A673 (cell line): ENCODE results near the gene AGBL4. TPM values are rescaled to one million over a fixed set of nuclear protein-coding genes. Genes with fewer than 3 reads are reported as not detected.

Experiments
- BruUV-seq: library from RNA; stranded (reverse); fragments of 400-500 nt; replicated peaks from 2 replicates; lab custom pipeline; 2021; lab: Mats Ljungman, UMichigan
- CTCF ChIA-PET: fragments of 300-600 bp; sonication (Branson Sonifier 250); formaldehyde crosslinking; loops from one replicate; lab custom pipeline; 2022; ENCODE audit warnings: antibody characterized with exemption; lab: Charles Lee
- POLR2A ChIA-PET: fragments of 300-600 bp; sonication (Branson Sonifier 250); formaldehyde crosslinking; loops from one replicate; lab custom pipeline; 2022; ENCODE audit warnings: antibody characterized with exemption; ENCODE audit not compliant: low non-redundant PET; lab: Charles Lee
- DNase-seq: peaks from one replicate; pipeline ENCODE4 v3.0.0-alpha.2; 2015; ENCODE audit warnings: low spot score
- H3K27ac ChIP-seq: fragments of 200-600 bp; sonication (generic); 2 replicates; pipeline ENCODE4 v1.5.1; 2016; ENCODE audit warnings: mixed run types, low read depth, mild to moderate bottlenecking, mixed read lengths, antibody characterized with exemption, low read length; ENCODE audit not compliant: poor library complexity, severe bottlenecking
- H3K27me3 ChIP-seq: fragments of 200-600 bp; sonication (generic); replicated peaks from 2 replicates; pipeline ENCODE4 v1.6.1; 2017; ENCODE audit warnings: mixed run types, low read depth, mild to moderate bottlenecking, mixed read lengths, antibody characterized with exemption, low read length; ENCODE audit not compliant: insufficient read depth, poor library complexity
- H3K36me3 ChIP-seq: fragments of 200-600 bp; sonication (generic); 2 replicates; pipeline ENCODE4 v1.6.1; 2016; ENCODE audit warnings: mixed run types, mild to moderate bottlenecking, mixed read lengths, antibody characterized with exemption, low read length; ENCODE audit not compliant: insufficient read depth, poor library complexity, severe bottlenecking
- H3K4me1 ChIP-seq: fragments of 200-600 bp; sonication (generic); 2 replicates; pipeline ENCODE4 v1.6.1; 2017; ENCODE audit warnings: mixed run types, mild to moderate bottlenecking, mixed read lengths, antibody characterized with exemption, low read length; ENCODE audit not compliant: insufficient read depth, poor library complexity, severe bottlenecking
- H3K4me3 ChIP-seq: fragments of 200-600 bp; sonication (generic); 2 replicates; pipeline ENCODE4 v1.5.1; 2016; ENCODE audit warnings: low read depth, mixed run types, mild to moderate bottlenecking, mixed read lengths, low read length; ENCODE audit not compliant: poor library complexity, severe bottlenecking
- H3K9me3 ChIP-seq: fragments of 200-600 bp; sonication (generic); 2 replicates; pipeline ENCODE4 v1.6.1; 2016; ENCODE audit warnings: mixed run types, low read depth, mild to moderate bottlenecking, mixed read lengths, antibody characterized with exemption, low read length; ENCODE audit not compliant: poor library complexity, severe bottlenecking
- EZH2 ChIP-seq: fragments of 200-600 bp; sonication (generic); IDR thresholded peaks from 2 replicates; pipeline ENCODE4 v1.6.1; 2017; ENCODE audit warnings: borderline replicate concordance, low read depth, mild to moderate bottlenecking, mixed read lengths, antibody characterized with exemption, low read length; ENCODE audit not compliant: poor library complexity, severe bottlenecking
- intact Hi-C: fragments of 100-400 bp; cut with micrococcal nuclease; formaldehyde crosslinking; loops from one replicate; pipeline ENCODE4 v1.10.0; 2022; ENCODE audit not compliant: unreplicated experiment
- total RNA-seq: library from RNA; stranded (reverse); gene quantifications from 2 replicates; pipeline ENCODE4 v1.2.3, GENCODE V29; 2021
- TF ChIP-seq, protein P1 (sequence below): fragments of 300-800, 200-600 bp; sonication (generic); conservative IDR thresholded peaks from 2 replicates; pipeline ENCODE4 v1.5.1; 2017; ENCODE audit warnings: low read depth, mild to moderate bottlenecking, antibody characterized with exemption, low read length, moderate library complexity, mixed read lengths

AGBL4 gene
- total RNA-seq, 1 experiment from 2014 or later, result 0.32 TPM

DNA sequence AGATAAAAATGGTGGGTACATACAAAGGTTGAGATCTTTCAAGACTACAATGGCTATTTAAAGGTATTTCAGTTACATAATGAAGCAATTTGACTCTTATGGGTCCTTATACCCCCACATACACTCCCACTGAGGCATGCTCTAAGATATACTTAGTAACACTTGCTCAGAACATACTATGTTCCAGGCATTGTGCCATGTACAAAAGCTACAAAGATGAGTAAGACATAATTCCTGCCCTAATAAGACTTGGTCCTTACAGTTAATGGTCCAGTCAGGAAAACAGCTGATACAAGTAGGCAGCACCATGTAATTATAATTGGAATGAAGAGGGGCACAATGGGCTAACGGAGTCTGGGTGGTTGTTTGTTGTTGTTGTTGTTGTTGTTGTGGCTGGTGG is 1080.4 kb downstream of the AGBL4 start:
- no TSS peak for BruUV-seq
- DNase-seq, result no peak
- Histone ChIP-seq H3K4me3 (no peak overlapping the region), H3K27ac (no peak overlapping the region), H3K27me3 (no peaks in the 10 kb centered on the region), H3K4me1 (no peaks in the 10 kb centered on the region), H3K9me3 (no peaks in the 10 kb centered on the region), H3K36me3 (no peaks in the 10 kb centered on the region)
- POLR2A ChIA-PET, result no interaction called here
- CTCF ChIA-PET, result no interaction called here
- TF ChIP-seq, protein P1, sequence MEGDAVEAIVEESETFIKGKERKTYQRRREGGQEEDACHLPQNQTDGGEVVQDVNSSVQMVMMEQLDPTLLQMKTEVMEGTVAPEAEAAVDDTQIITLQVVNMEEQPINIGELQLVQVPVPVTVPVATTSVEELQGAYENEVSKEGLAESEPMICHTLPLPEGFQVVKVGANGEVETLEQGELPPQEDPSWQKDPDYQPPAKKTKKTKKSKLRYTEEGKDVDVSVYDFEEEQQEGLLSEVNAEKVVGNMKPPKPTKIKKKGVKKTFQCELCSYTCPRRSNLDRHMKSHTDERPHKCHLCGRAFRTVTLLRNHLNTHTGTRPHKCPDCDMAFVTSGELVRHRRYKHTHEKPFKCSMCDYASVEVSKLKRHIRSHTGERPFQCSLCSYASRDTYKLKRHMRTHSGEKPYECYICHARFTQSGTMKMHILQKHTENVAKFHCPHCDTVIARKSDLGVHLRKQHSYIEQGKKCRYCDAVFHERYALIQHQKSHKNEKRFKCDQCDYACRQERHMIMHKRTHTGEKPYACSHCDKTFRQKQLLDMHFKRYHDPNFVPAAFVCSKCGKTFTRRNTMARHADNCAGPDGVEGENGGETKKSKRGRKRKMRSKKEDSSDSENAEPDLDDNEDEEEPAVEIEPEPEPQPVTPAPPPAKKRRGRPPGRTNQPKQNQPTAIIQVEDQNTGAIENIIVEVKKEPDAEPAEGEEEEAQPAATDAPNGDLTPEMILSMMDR, result no peak
- no peak for TF ChIP-seq EZH2
- intact Hi-C loops, result no loop called here

DNA sequence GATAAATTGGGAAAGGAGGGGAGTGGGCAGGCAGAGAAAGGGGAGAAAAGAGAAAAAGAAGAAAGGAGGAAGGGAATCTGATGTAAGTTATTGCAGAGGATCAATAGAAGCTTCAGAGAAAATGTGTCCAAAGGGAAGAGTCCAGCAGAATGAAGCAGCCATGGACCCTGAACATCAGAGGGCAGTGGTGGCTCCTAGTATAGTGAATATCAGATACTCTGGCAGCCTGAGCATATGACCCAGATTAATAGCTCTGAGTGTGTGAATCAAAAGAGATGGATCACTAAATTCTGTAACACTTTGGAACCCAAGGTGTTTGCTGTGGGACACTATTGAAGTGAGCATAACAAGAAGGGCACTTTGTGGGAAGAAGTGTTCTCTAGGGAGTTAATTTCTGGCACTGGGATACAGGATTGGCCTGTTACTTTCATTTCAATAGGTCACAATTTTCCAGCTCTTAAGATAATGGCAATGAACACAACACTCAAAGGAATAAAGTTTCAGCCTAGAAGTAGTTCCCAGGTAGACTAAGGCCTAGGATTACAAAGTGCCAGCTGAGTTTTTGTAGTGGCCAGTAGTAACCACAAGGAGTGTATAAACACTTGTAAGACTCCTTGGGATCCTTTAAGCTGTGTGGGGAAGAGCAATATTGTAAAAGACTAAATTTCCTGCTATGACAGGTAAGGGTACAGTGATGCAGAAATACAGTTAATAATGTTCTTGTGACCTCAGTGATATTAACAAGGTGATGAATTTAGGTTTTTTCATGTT is 1082.6 kb downstream of the AGBL4 start:
- DNase-seq, result no peak
- Histone ChIP-seq H3K27me3 (no peaks in the 10 kb centered on the region), H3K4me3 (no peak overlapping the region), H3K27ac (no peak overlapping the region), H3K36me3 (no peaks in the 10 kb centered on the region), H3K9me3 (no peaks in the 10 kb centered on the region), H3K4me1 (no peaks in the 10 kb centered on the region)
- POLR2A ChIA-PET, result no interaction called here
- intact Hi-C loops, result no loop called here
- CTCF ChIA-PET, result no interaction called here
- BruUV-seq, result no TSS peak
- no peak for TF ChIP-seq EZH2
- TF ChIP-seq, protein P1, result no peak

DNA sequence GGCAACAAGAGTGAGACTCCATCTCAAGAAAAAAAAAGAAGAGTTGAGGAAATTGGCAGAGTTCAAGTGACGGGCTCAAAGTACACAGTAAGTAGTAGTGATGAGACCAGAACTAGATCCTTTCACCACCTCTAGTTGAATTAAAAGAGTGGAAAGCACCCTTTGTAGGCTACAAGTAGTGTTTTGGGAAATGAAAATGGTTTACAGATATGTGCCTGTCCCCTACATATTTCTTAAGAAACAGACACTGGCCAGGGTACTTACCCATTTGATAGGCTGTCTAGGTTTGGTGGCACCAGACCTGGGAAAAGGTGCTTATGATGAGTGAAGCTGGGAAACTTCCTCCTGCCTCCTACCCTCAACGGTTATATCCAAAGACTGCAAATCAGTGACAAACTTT is 1083.4 kb downstream of the AGBL4 start:
- BruUV-seq, result no TSS peak
- H3K27me3 ChIP-seq, result no peaks in the 10 kb centered on the region
- ChIA-PET POLR2A (no interaction called here), CTCF (no interaction called here)
- H3K27ac ChIP-seq, result no peak overlapping the region
- intact Hi-C loops, result no loop called here
- no peak for TF ChIP-seq EZH2
- TF ChIP-seq, protein P1, result no peak
- H3K4me1 ChIP-seq, result no peaks in the 10 kb centered on the region
- H3K36me3 ChIP-seq, result no peaks in the 10 kb centered on the region
- H3K4me3 ChIP-seq, result no peak overlapping the region
- DNase-seq, result no peak
- no peaks in the 10 kb centered on the region for H3K9me3 ChIP-seq
